ENCODE measurements around the gene PTPRD. TPM values are rescaled to one million over a fixed set of nuclear protein-coding genes. Genes with fewer than 3 reads are reported as not detected.

PTPRD gene
- total RNA-seq, 1 experiment from 2014 or later: not detected

- no peak for DNase-seq (ENCODE audit: low spot score)
- POLR2A ChIA-PET (ENCODE audit: low non-redundant PET): no interaction called here
These were observed 1774.7 kb downstream of the PTPRD start for GRCh38 chr9:8838136-8838535.

GRCh38 chr9:8835291-8835690, 1777.5 kb downstream of the PTPRD start:
- Histone ChIP-seq H3K27me3 (replicated peaks; ENCODE audit: insufficient read depth, low read depth, low read length, poor library complexity) (peaks cover 19% of the 10 kb centered on the region), H3K36me3 (ENCODE audit: insufficient read depth, low read length, poor library complexity, severe bottlenecking) (no peaks in the 10 kb centered on the region), H3K9me3 (ENCODE audit: low read depth, low read length, poor library complexity, severe bottlenecking) (no peaks in the 10 kb centered on the region), H3K27ac (ENCODE audit: low read depth, low read length, poor library complexity, severe bottlenecking) (no peak overlapping the region), H3K4me3 (ENCODE audit: low read depth, low read length, poor library complexity, severe bottlenecking) (no peak overlapping the region), H3K4me1 (ENCODE audit: insufficient read depth, low read length, poor library complexity, severe bottlenecking) (no peaks in the 10 kb centered on the region)
- DNase-seq (ENCODE audit: low spot score): no peak
- intact Hi-C loops (cut with micrococcal nuclease; ENCODE audit: unreplicated experiment): no loop called here
- CTCF ChIA-PET: no interaction called here
- BruUV-seq (replicated peaks): no TSS peak
- TF ChIP-seq EZH2 (IDR thresholded peaks at IDR 0.05; ENCODE audit: borderline replicate concordance, low read depth, low read length, poor library complexity, severe bottlenecking): no peak
- no peak for TF ChIP-seq CTCF (conservative IDR thresholded peaks at IDR 0.05; ENCODE audit: low read depth, low read length)
- POLR2A ChIA-PET (ENCODE audit: low non-redundant PET): no interaction called here

More at GRCh38 chr9:8838136-8838535, 1774.7 kb downstream of the PTPRD start:
- CTCF ChIA-PET: no interaction called here
- no TSS peak for BruUV-seq (replicated peaks)
- Histone ChIP-seq H3K4me1 (ENCODE audit: insufficient read depth, low read length, poor library complexity, severe bottlenecking) (no peaks in the 10 kb centered on the region), H3K9me3 (ENCODE audit: low read depth, low read length, poor library complexity, severe bottlenecking) (no peaks in the 10 kb centered on the region), H3K27ac (ENCODE audit: low read depth, low read length, poor library complexity, severe bottlenecking) (no peak overlapping the region), H3K36me3 (ENCODE audit: insufficient read depth, low read length, poor library complexity, severe bottlenecking) (no peaks in the 10 kb centered on the region), H3K4me3 (ENCODE audit: low read depth, low read length, poor library complexity, severe bottlenecking) (no peak overlapping the region), H3K27me3 (replicated peaks; ENCODE audit: insufficient read depth, low read depth, low read length, poor library complexity) (peaks cover 14% of the 10 kb centered on the region)
- intact Hi-C loops (cut with micrococcal nuclease; ENCODE audit: unreplicated experiment): no loop called here
- TF ChIP-seq EZH2 (IDR thresholded peaks at IDR 0.05; ENCODE audit: borderline replicate concordance, low read depth, low read length, poor library complexity, severe bottlenecking) (no peak), CTCF (conservative IDR thresholded peaks at IDR 0.05; ENCODE audit: low read depth, low read length) (no peak)

GRCh38 chr9:8832955-8833354, 1779.8 kb downstream of the PTPRD start:
- no peaks in the 10 kb centered on the region for H3K4me1 ChIP-seq (ENCODE audit: insufficient read depth, low read length, poor library complexity, severe bottlenecking)
- CTCF ChIA-PET: no interaction called here
- no peaks in the 10 kb centered on the region for H3K36me3 ChIP-seq (ENCODE audit: insufficient read depth, low read length, poor library complexity, severe bottlenecking)
- TF ChIP-seq CTCF (conservative IDR thresholded peaks at IDR 0.05; ENCODE audit: low read depth, low read length): no peak
- no TSS peak for BruUV-seq (replicated peaks)
- H3K9me3 ChIP-seq (ENCODE audit: low read depth, low read length, poor library complexity, severe bottlenecking): no peaks in the 10 kb centered on the region
- intact Hi-C loops (cut with micrococcal nuclease; ENCODE audit: unreplicated experiment): no loop called here
- H3K27ac ChIP-seq (ENCODE audit: low read depth, low read length, poor library complexity, severe bottlenecking): no peak overlapping the region
- H3K4me3 ChIP-seq (ENCODE audit: low read depth, low read length, poor library complexity, severe bottlenecking): no peak overlapping the region
- DNase-seq (ENCODE audit: low spot score): no peak
- H3K27me3 ChIP-seq (replicated peaks; ENCODE audit: insufficient read depth, low read depth, low read length, poor library complexity): peaks cover 15% of the 10 kb centered on the region
- POLR2A ChIA-PET (ENCODE audit: low non-redundant PET): no interaction called here
